HepG2 (cell line): ENCODE results near the gene ATP2A2. TPM values are rescaled to one million over a fixed set of nuclear protein-coding genes. Genes with fewer than 3 reads are reported as not detected.
A peak's percentile ranks its signal among the peaks of the same experiment; 100 is the strongest.

ENCODE experiments used
- ATAC-seq: fragments of 200-7000 bp; cut with Tn5 transposase; 3 replicates; pipeline ENCODE4 v1.9.1; 2020; ENCODE audit warnings: mild to moderate bottlenecking, moderate library complexity
- BruUV-seq: library from RNA; stranded (reverse); fragments of 400-500 nt; replicated peaks from 2 replicates; lab custom pipeline; 2021; lab: Mats Ljungman, UMichigan
- CTCF ChIA-PET: fragments of 300-600 bp; formaldehyde crosslinking; extraction: SDS; loops from one replicate; lab custom pipeline; 2021; ENCODE audit warnings: low total read pairs, inconsistent platforms, low intra/inter-chr PET ratio; lab: Yijun Ruan, JAX
- POLR2A ChIA-PET: fragments of 350-600 bp; sonication (Branson Sonifier 250); formaldehyde crosslinking; loops from one replicate; lab custom pipeline; 2020; ENCODE audit warnings: antibody characterized with exemption, inconsistent platforms; lab: Yijun Ruan, JAX
- DNase-seq: peaks from one replicate; pipeline ENCODE4 v3.0.0-alpha.2; 2015; ENCODE audit warnings: low spot score
- FAIRE-seq: peaks from 3 replicates; lab custom pipeline; 2011; peaks lifted over from hg19 to GRCh38; lab: Jason Lieb, UNC
- H2AFZ ChIP-seq: one replicate; pipeline ENCODE4 v1.6.1; 2011; ENCODE audit warnings: low read length, inconsistent platforms
- H3K27ac ChIP-seq: fragments of 300-600 bp; 3 replicates; pipeline ENCODE4 v1.8.0; 2011; ENCODE audit warnings: mixed run types, mild to moderate bottlenecking, mixed read lengths, low read length, inconsistent platforms; ENCODE audit not compliant: insufficient read depth; ENCODE audit errors: extremely low read length
- H3K27me3 ChIP-seq, 2 experiments: fragments of 200-600 bp in 1 of 2; 2 replicates in 1 of 2; 3 replicates in 1 of 2; pipeline versions ENCODE4 v1.6.0 to v1.8.0; 2011; ENCODE audit warnings: low read length in 2 of 2, mild to moderate bottlenecking in 2 of 2, moderate library complexity in 2 of 2, inconsistent platforms in 1 of 2; ENCODE audit not compliant: insufficient read depth in 2 of 2, control insufficient read depth in 1 of 2
- H3K36me3 ChIP-seq, 2 experiments: fragments of 200-600 bp in 1 of 2; replicated peaks in 1 of 2; 2 replicates in 1 of 2; 3 replicates in 1 of 2; pipeline versions ENCODE4 v1.5.1 to v1.8.0; 2011; ENCODE audit warnings: low read length in 2 of 2, inconsistent platforms in 1 of 2; ENCODE audit not compliant: insufficient read depth in 2 of 2, control insufficient read depth in 1 of 2
- H3K4me1 ChIP-seq: 2 replicates; pipeline ENCODE4 v1.5.1; 2012; ENCODE audit warnings: low read length, inconsistent platforms; ENCODE audit not compliant: insufficient read depth
- H3K4me2 ChIP-seq: 2 replicates; pipeline ENCODE4 v1.6.0; 2011; ENCODE audit warnings: low read depth, low read length, inconsistent platforms
- H3K4me3 ChIP-seq, 3 experiments: fragments of 200-600 bp in 1 of 3; sonication (generic), shearing (Covaris generic) in 1 of 3; replicated peaks in 1 of 3; 2 replicates each; pipeline ENCODE4 v1.5.1; 2011 to 2016; ENCODE audit warnings: low read length in 3 of 3, inconsistent platforms in 2 of 3, low read depth in 2 of 3, mild to moderate bottlenecking in 2 of 3, control low read depth in 1 of 3, mixed read lengths in 1 of 3; ENCODE audit not compliant: insufficient read depth in 1 of 3
- H3K79me2 ChIP-seq: one replicate; pipeline ENCODE4 v1.6.1; 2011; ENCODE audit warnings: low read length, inconsistent platforms; ENCODE audit not compliant: insufficient read depth
- H3K9ac ChIP-seq: 2 replicates; pipeline ENCODE4 v1.6.0; 2011; ENCODE audit warnings: mild to moderate bottlenecking, low read depth, low read length, inconsistent platforms; ENCODE audit not compliant: insufficient read depth
- H3K9me3 ChIP-seq: 2 replicates; pipeline ENCODE4 v1.5.1; 2012; ENCODE audit warnings: mild to moderate bottlenecking, low read length
- H4K20me1 ChIP-seq: 2 replicates; pipeline ENCODE4 v1.6.0; 2011; ENCODE audit warnings: inconsistent platforms, mild to moderate bottlenecking, low read length, moderate library complexity; ENCODE audit not compliant: insufficient read depth
- ATF4 ChIP-seq, 2 experiments: fragments of 450-650 bp in 1 of 2; sonication (generic) in 1 of 2; formaldehyde crosslinking; IDR thresholded peaks; 2 replicates each; pipeline versions ENCODE4 v1.5.0 to v1.8.0; 2020 to 2022; ENCODE audit warnings: mild to moderate bottlenecking in 1 of 2, missing genetic modification reagents in 1 of 2
- SAP130 ChIP-seq: IDR thresholded peaks from 2 replicates; pipeline ENCODE4 v1.6.1; 2016; ENCODE audit warnings: low read depth
- ZFP82 ChIP-seq: sonication (generic); formaldehyde crosslinking; IDR thresholded peaks from 2 replicates; pipeline ENCODE4 v1.5.1; 2020; ENCODE audit warnings: mild to moderate bottlenecking, missing genetic modification reagents, borderline replicate concordance
- ZFP91 ChIP-seq: sonication (generic); formaldehyde crosslinking; IDR thresholded peaks from 2 replicates; pipeline ENCODE4 v1.9.0; 2022; ENCODE audit warnings: missing genetic modification reagents, mild to moderate bottlenecking, borderline replicate concordance
- ZNF501 ChIP-seq: sonication (generic); formaldehyde crosslinking; IDR thresholded peaks from 2 replicates; pipeline ENCODE4 v1.5.1; 2020; ENCODE audit warnings: mild to moderate bottlenecking, moderate library complexity, missing genetic modification reagents
- ZNF629 ChIP-seq: sonication (generic); formaldehyde crosslinking; conservative IDR thresholded peaks from 2 replicates; pipeline ENCODE4 v1.5.0; 2020; ENCODE audit warnings: missing genetic modification reagents
- ZNF841 ChIP-seq: sonication (generic); formaldehyde crosslinking; IDR thresholded peaks from 2 replicates; pipeline ENCODE4 v1.8.1; 2023; ENCODE audit warnings: missing genetic modification reagents, borderline replicate concordance
- WGBS: methylation state at CpG from one replicate; pipeline ENCODE4 v1.1.6; 2017; ENCODE audit warnings: low lambda C conversion rate; 5-methylcytosine and 5-hydroxymethylcytosine counted together
- in situ Hi-C: cut with HindIII; loops from 2 replicates; pipeline ENCODE4 v1.10.0; 2017; ENCODE audit warnings: low pct_unique_long_range_greater_than_20kb; ENCODE audit not compliant: extremely low pct_ligation_motif_present
- intact Hi-C: fragments of 100-400 bp; cut with micrococcal nuclease; formaldehyde crosslinking; loops from one replicate; pipeline ENCODE4 v1.10.0; 2022; ENCODE audit not compliant: unreplicated experiment
- polyA plus RNA-seq, 8 experiments: library from polyadenylated mRNA; depleted of rRNA in 3 of 8; stranded (reverse) in 7 of 8; unstranded in 1 of 8; fragments of >200 nt; fragmentation: Illumina TruSeq in 4 of 8; extraction: Trizol in 4 of 8; gene quantifications; 2 replicates each; pipeline versions ENCODE4 v1.2.1 to v1.2.3, GENCODE V29; 2011 to 2016; ENCODE audit warnings: low read depth in 4 of 8, missing spikeins in 1 of 8, mixed read lengths in 1 of 8; ENCODE audit not compliant: insufficient read depth in 1 of 8
- total RNA-seq, 5 experiments: library from RNA; depleted of rRNA; stranded (reverse); fragments of >200 nt; fragmentation: Illumina TruSeq; extraction: Trizol; gene quantifications; 2 replicates each; pipeline ENCODE4 v1.2.3, GENCODE V29; 2016; ENCODE audit warnings: low read depth in 1 of 5
- TF ChIP-seq, protein P1 (sequence below): sonication (generic); formaldehyde crosslinking; IDR thresholded peaks from 2 replicates; pipeline ENCODE4 v1.4.0; 2020; ENCODE audit warnings: missing genetic modification reagents
- TF ChIP-seq, protein P2 (sequence below): sonication (generic); formaldehyde crosslinking; IDR thresholded peaks from 2 replicates; pipeline ENCODE4 v1.5.0; 2020; ENCODE audit warnings: missing genetic modification reagents

ATP2A2 gene
- total and polyA plus RNA-seq, 2 of the 13 experiments (the other 11 are each of a cell fraction or from before 2014, with no cell fraction given), result 35.4 to 85.5 TPM

DNA sequence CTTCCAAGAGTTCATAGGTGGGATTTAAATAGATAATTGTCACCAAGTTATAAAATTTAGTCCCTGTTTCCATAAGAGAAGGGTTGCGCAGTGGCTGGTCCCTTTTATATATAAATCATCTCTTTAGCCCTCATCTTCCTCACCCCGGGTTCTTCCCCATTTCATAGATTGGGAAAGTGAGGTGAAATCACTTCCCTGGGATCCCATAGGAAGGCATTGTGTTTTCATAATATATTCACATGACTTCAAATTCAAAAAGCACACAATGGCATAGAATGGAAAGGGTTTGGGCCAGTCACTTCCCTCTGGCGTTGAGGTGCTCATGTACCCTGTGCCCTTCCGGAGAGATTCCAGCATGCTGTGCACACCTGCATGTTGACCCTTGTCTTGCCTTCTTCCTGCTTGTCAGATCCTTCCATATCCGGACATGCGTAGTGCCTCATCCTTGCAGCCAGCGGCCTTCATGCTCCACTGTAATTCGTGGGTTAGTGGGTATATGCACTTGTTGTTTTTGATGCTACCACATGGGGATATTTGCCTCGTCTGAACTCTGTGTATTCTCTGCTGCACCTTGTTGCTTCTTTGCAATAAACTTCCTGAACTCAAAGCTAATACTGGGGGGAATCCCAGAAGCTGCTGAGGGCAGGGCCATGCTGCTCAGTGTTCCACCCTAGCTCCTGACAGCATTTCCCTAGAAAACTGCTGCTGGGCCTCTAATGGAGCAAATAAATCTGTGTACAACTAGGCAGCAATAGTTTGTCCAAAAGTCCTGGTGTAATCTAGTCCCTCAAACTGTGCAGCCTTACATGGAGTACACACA is 62.9 kb downstream of the ATP2A2 start:
- Histone ChIP-seq H3K9ac (peak overlapping the region; percentile 45; the same call in 1 of the 2 replicates), H3K27ac (peak overlapping the region; percentile 88), H3K36me3 (peaks cover 39 to 89% of the 10 kb centered on the region in 2 experiments), H2AFZ (no peak overlapping the region), H3K79me2 (no peaks in the 10 kb centered on the region), H3K27me3 (no peaks in the 10 kb centered on the region), H3K4me1 (peaks cover 33% of the 10 kb centered on the region), H4K20me1 (no peaks in the 10 kb centered on the region), H3K4me3 (no peak overlapping the region), H3K4me2 (no peak overlapping the region), H3K9me3 (no peaks in the 10 kb centered on the region)
- FAIRE-seq (no peak), ATAC-seq (peak; percentile 3), DNase-seq (no peak)
- intact Hi-C loops, result no loop called here
- WGBS, result 89% methylated on average over 9 of the region's 9 CpGs
- CTCF ChIA-PET, result no interaction called here
- no TSS peak for BruUV-seq
- no peak for TF ChIP-seq ZNF841 (CRISPR knock-in tag)
- TF ChIP-seq ZNF629 (CRISPR knock-in tag), result 0 out of 2 replicates have a peak, but pooled peaks have one; percentile 6
- POLR2A ChIA-PET, result no interaction called here
- in situ Hi-C loops, result no loop called here

DNA sequence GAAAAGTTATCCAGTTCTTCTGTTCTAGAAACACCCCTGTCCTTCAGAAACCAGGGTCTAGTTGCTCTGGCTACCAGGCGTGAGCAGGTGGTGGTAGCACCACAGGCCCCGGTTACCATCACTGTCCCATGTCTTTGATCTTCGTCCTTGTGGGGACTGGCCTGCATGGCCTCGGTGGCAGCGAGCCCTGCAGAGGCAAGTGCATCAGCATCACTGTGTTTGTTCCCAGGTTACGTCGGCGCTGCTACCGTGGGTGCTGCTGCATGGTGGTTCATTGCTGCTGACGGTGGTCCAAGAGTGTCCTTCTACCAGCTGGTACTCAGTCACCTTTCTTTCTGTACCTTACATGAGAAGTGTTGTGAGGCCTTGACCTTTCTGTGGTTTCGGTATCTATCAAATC is 63.6 kb downstream of the ATP2A2 start:
- H3K27ac ChIP-seq, result peak overlapping the region; percentile 88
- peaks cover 33% of the 10 kb centered on the region for H3K4me1 ChIP-seq
- BruUV-seq, result TSS peak; percentile 90
- ChIA-PET CTCF (no interaction called here), POLR2A (no interaction called here)
- peak; percentile 25 for ATAC-seq
- H3K9me3 ChIP-seq, result no peaks in the 10 kb centered on the region
- peaks cover 34 to 88% of the 10 kb centered on the region in 2 experiments for H3K36me3 ChIP-seq
- 72% methylated on average over 4 of the region's 11 CpGs for WGBS
- DNase-seq, result no peak
- H2AFZ ChIP-seq, result no peak overlapping the region
- H3K27me3 ChIP-seq, result no peaks in the 10 kb centered on the region
- intact Hi-C loops, result no loop called here
- FAIRE-seq, result no peak
- no peak overlapping the region for H3K4me3 ChIP-seq
- H3K79me2 ChIP-seq, result no peaks in the 10 kb centered on the region
- in situ Hi-C loops, result no loop called here
- H4K20me1 ChIP-seq, result no peaks in the 10 kb centered on the region
- H3K4me2 ChIP-seq, result peak overlapping the region; percentile 28
- peak overlapping the region; percentile 45 for H3K9ac ChIP-seq
- TF ChIP-seq, protein P1, sequence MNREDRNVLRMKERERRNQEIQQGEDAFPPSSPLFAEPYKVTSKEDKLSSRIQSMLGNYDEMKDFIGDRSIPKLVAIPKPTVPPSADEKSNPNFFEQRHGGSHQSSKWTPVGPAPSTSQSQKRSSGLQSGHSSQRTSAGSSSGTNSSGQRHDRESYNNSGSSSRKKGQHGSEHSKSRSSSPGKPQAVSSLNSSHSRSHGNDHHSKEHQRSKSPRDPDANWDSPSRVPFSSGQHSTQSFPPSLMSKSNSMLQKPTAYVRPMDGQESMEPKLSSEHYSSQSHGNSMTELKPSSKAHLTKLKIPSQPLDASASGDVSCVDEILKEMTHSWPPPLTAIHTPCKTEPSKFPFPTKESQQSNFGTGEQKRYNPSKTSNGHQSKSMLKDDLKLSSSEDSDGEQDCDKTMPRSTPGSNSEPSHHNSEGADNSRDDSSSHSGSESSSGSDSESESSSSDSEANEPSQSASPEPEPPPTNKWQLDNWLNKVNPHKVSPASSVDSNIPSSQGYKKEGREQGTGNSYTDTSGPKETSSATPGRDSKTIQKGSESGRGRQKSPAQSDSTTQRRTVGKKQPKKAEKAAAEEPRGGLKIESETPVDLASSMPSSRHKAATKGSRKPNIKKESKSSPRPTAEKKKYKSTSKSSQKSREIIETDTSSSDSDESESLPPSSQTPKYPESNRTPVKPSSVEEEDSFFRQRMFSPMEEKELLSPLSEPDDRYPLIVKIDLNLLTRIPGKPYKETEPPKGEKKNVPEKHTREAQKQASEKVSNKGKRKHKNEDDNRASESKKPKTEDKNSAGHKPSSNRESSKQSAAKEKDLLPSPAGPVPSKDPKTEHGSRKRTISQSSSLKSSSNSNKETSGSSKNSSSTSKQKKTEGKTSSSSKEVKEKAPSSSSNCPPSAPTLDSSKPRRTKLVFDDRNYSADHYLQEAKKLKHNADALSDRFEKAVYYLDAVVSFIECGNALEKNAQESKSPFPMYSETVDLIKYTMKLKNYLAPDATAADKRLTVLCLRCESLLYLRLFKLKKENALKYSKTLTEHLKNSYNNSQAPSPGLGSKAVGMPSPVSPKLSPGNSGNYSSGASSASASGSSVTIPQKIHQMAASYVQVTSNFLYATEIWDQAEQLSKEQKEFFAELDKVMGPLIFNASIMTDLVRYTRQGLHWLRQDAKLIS (CRISPR knock-in tag), result no peak
- TF ChIP-seq ZFP82 (CRISPR knock-in tag) (no peak), ZNF501 (CRISPR knock-in tag) (no peak), ZFP91 (no peak), SAP130 (CRISPR knock-in tag) (no peak), ATF4 (CRISPR knock-in tag; IDR thresholded peaks at IDR 0.05) (no peak)
- TF ChIP-seq, protein P2, sequence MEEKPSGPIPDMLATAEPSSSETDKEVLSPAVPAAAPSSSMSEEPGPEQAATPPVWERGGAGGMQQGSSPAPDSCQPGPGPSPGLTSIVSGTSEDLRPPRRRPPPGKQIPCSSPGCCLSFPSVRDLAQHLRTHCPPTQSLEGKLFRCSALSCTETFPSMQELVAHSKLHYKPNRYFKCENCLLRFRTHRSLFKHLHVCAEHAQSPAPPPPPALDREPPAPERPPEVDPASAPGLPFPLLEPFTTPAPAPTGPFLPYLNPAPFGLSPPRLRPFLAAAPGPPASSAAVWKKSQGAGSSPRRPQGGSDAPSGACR (CRISPR knock-in tag), result no peak
